Stimulated activated CD4-positive, alpha-beta T cell treated with anti-CD3 and anti-CD28 coated beads, Interleukin-2, amount 100 ng/mL, for 24 hours (primary cell): Measurements from ENCODE around the gene HHIPL1.

Experiments
- DNase-seq, 2 donors: peaks; one replicate each; pipeline ENCODE4 v3.0.0-alpha.2; 2020

HHIPL1 gene

DNA sequence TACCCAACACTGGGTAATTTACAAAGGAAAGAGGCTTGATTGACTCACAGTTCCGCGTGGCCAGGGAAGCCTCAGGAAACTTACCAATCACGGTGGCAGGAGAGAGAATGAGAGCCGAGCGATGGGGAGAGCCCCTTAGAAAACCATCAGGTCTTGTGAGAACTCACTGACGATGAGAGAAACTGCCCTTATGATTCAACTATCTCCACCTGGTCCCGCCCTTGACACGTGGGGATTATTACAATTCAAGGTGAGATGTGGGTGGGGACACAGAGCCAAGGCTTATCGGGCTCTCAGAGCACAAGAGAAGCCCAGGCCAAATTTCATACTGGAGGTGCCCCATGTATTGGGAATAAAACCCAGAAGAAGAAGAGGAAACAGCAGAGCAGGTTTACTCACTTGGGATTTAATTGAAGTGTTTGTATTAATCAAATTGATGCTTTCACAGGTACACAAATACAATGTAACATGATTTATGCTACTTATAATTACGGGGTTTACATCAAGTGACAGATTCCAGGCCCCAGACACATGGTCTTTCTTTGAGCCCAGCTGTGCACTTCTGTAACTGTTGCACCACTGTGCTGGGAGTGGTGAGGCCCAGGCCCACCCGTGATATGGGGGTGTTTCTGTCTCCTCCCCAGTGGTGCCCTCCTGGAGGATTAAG, 32.7 kb upstream of the HHIPL1 start:
- no peak for DNase-seq

DNA sequence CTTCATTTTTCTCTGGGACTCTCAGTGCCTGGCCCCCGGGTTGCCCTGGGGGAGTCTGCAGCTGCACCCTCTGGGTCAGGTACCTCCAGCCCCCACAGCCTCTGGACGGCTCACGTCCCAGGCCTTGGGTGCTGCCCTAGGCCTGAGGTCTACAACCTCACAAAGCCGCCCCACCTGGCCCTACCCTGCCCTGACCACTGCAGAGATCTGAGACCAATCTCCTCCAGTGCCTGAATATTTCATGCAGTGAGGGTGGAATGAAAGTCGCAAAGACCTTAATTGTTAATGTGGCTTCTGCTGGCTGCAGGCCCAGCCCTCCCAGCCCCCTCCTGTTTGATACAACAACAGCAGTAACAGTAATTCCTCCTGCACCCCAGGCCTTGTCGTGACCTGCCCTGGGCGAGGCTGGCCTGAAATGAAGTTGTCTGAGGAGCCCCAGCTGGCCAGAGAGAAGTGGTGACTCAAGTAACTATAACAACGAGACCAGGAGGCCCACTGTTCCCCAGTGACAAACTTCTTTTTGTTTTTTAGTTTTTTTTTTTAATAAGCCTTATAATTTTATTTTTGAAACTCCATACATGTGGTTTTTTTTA, 32.1 kb upstream of the HHIPL1 start:
- DNase-seq = no peak

DNA sequence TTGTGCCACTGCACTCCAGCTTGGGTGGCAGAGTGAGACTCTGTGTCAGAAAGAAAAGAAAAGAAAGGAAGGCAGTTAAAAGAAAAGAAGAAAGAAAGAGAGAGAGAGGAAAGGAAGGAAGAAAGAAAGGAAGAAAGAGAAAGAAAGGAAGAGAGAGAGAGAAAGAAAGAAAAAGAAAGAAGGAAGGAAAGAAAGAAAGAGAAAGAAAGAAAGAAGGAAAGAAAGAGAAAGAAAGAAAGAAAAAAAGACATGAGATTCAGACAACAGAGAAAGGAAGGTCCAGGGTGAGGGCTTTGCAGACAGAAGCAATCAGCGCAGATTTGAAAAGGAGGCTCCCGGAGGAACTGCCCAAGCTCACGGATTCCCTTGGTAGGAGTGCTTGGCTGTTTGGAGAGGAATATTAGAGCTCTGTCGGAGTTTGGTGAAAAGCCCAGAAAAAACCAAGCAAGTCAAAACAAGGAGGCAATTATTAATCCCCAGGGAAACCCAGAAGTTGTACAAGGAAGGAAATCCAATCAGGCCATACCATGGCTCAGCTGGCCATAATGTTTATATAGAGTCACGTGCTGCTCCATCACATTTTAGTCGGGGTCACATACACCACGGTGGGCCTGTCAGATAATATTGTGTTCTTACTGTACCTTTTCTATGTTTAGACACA, 29.3 kb upstream of the HHIPL1 start:
- no peak for DNase-seq

DNA sequence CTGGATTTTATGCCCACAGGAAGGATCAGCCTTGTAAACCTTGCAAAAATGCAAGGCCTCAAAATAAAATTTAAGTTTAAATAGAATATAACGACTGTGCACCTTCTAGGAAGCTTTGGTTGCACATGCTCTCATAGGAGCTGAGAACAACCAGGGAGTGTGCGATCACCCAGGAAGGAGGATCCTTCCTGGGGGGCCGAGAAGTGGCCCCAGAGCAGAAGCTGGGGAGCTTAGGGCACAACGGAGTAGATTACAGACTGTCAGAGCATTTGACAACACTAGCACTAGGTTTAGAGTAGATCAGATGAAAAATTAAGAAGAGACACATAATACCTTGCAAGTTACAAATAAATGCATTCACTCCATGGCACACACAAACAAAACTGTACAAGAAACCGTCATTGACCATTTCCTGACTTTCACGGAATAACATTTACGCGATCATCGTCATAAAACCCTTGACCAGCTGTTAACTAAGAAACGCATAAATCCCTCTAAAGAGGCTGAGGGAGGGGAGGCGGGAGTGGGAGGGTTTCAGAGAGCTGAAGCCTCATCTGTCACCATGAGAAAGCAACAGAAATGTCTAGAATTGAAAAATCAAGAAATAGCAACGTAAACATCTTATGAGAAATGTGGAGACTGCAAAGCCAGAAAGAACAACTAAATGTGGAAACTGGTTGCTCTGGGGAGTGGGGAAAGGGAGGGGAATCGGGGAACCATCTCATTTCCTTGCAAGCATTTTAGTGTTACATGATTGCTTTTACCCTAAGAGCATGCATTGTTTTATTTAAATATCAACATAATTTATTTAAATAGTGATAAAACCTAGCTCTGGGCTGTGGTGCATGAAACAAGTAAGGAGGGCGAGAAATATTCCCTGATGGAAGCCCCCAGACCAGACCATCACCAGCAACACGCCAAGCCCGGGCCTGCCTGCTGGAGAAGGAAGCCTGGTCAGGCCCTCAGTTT, 27.8 kb upstream of the HHIPL1 start:
- no peak for DNase-seq

DNA sequence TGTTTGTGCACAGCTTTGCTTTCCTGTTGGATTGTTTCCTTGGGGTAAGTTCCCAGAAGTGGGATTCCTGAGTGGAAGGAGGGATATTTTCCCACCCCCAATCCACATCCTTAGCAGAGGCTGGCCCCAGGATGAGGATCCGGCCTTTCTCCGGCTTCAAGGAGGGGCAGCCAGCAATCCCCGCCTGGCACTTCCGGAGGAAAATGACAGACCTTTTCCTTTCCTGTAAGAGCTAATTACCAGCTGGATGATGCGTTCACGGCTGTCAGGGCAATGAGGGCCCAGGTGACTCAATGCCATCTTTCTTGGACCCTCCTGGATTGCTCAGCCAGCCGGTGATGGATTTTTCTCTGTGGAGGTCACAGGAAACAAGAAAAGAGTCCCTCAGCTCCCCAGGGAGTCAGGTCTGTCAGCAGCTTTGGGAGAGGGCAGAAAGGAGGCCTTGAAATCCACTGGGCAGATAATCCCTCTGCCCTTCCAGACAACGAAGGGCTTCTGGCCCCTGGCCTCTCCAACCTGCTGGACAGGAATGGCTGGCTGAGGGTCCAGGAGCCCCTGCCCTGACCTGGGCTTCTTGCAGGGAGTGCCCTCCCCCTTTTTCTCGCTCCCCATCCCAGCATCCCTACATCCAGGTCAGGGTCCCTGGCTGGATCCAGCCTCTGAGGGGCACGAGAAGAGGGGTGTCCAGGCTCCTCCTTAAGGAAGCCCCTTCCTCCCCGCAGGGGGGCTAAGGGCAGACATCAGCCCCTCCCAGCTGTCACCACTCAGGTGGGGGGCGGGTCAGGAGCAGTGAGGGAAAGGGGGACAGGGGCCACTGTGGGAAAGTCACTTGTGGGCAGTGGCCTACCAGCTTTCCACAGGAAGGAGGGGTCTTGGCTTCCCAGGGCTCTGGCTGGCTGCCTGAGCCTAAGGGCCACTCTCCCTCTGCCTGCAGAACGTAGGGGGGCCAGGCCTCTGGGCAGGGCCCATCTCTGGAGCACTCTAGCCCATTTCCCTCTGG, 24.8 kb upstream of the HHIPL1 start:
- DNase-seq = no peak

DNA sequence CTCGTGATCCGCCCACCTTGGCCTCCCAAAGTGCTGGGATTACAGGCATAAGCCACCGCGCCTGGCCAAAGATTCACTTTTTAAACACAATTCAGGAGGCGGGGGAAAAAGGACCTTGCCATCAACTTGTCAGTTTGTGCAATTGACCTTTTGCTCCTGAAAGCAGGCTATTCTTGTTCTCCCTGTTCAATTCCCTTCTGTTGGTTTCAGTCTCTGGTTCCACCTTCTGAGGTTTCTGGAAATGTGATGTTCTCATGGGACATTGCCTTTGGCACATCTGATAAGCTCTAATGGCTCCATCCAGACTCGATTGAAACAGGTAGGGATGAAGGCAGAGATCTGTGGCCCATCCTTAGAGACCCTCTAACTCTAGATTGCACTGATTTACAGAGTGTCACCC, 23.0 kb upstream of the HHIPL1 start:
- DNase-seq = no peak

DNA sequence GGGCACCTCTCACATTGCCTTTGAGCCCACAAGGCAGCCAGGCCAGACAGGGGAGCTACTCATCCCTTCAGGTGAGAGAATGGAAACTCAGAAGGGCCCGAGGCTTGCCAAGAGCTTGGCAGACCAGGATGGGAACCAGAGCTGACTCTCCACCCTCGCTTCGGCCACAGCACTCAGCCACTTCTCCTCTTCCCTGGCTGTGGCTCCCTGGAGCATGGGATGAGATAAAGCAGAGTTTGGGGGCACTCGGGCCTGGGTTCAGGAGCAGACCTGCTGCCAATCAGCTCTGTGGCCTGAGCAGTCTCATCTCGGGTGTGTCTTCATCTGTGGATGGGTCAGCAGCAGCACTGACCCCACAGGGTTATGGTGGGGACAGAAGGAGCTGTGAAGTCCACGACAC, 20.9 kb upstream of the HHIPL1 start:
- no peak for DNase-seq

DNA sequence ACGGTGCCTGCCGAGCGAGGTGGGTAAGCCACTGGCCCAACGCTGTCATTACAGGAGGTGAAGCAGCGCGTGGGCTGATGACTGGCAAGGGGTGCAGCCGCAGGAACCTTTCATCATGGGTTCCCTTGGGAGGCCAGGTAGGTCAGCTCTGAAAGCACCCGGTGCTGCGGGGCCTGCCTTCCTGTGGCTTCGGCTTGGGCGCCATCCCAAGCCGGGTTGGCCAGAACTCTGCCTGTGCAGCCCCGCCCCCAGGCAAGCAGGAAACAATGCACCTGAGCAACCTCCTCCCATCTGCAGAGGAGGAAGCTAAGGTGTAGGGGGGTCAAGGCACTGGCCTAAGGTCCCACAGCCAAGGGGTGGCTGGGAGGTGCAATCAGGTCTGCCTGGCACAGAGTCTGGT, 20.0 kb upstream of the HHIPL1 start:
- DNase-seq = no peak

DNA sequence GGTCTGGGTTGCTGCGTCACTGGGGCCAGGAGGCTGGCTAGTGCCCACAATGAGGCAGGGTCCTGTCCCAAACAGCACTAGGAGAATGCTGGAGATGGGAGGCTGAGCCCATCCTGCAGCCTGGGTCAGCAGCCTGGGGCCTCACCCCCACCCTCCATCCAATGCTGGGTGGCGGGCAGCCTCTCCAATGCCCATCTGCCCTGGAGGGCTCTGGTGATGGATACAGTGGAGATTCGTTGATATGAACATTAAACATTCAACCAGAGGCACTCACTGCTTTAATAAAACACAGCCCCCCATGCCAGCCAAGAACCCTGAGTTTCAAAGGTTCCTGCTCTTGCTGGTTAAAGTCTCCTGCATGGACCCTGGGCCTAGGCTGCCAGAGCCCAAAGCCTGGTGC, 19.5 kb upstream of the HHIPL1 start:
- DNase-seq = no peak

DNA sequence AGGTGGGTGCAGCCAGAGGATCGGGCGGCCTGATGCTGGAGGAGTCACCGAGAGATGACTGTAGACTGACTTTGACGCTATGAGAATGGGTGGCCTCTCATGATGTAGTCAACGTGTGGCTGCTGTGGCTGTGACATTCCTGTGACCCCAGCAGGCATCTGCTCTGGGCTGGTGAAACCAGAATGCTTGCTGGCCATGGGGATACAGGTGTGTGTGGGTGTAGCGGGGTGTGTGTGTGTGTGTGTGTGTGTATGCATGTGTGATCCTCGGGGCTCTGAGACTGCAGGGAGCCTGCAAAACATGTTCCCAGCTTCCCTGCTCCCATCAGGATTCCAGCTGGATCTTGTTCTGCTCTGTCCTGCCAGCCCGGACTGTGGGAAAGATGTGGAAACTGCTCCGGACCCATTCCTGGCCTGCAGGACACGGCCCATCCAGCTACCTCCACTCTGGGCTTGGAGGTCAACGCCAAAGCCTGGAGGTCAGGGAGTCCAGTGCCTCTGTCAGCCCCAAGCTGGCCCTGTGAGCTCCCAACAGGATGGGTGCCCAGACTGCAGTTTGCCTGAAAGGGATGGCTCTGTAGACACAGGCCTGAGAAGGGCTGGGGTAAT, 18.8 kb upstream of the HHIPL1 start:
- no peak for DNase-seq

DNA sequence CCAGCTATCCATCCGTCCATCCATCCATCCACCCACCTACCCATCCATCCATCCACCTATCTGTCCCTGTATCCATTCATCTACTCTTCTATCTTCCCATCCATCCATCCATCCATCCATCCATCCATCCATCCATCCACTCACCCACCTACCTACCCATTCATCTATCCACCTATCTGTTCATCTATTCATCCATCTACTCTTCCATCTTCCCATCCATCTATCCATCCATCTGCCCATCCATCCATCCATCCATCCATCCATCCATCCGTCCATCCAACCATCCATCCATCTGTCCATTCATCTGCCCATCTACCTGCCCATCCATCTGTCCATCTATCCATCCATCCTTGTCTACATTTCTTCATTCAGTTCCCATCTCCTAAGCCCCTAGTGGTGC, 17.8 kb upstream of the HHIPL1 start:
- DNase-seq = no peak

DNA sequence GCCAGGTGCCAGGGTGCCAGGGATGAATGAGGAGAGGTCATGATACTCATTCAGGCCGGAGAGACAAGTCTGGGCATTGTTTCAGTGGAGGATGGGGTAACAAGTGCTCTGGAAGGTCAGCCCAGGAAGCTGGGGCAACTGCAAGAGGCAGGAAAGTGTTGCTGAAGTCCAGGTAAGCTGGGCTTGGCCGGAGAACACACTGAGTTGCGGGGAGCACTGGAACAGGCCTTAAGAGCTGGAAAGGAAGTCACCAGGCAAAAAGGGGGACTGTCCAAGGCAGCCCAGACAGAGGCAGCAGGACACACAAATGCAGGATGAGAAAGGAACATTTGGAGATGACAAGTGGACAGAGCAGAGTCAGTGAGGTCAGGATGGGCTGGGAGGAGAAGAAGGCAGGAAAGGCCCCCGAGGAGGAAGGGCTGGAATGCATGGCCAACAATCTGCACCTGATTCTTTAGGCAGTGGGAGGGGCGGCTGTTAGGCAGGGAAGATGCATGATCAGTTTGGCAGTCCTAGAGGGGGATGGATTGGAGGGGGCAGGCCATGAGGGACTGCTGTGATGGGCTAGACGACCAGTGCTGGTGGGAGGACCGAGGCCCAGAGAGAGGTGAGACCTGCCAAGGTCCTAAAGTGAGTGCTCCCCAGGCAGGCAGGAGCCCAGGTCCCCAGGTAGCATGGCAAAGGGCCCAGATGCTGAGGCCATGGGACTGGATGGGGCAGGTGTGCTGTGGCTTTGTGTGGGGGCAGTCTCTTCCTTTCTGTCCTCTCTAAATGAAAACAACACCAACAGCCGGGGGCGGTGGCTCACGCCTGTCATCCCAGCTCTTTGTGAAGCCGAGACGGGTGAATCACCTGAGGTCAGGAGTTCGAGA, 17.2 kb upstream of the HHIPL1 start:
- DNase-seq = no peak

DNA sequence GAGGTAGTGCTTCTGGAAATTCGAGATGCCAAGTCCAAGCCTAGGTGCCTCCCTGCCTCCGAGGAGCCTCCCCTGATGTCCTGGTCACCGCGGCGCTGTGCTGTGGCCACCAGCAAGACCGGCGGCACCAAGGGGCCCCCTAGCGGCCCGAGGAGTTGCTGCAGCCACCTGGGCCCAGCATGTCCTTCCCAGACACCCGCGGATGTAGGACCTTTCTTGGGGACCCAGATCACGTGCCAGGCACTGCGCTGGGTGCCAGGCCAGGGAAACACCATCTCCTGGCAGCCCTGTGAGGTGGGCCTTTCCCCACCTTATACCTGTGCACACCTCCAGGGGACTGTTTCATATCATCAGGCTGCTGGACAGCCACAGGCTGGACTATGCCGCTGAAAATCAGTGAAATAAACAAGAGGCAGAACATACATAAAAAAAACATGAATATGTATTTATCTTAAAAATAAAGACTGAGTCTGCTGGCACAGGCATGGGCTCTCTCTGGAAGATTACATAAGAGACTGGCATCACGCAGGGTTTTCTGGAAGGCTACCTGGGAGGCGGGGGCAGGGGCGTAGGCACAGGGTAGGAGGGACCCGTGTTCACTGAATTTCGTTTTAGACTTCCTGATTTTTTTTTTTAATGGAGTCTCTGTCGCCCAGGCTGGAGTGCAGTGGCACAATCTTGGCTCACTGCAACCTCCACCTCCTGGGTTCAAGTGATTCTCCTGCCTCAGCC, 15.9 kb upstream of the HHIPL1 start:
- DNase-seq = peak; percentile 68 to 74

DNA sequence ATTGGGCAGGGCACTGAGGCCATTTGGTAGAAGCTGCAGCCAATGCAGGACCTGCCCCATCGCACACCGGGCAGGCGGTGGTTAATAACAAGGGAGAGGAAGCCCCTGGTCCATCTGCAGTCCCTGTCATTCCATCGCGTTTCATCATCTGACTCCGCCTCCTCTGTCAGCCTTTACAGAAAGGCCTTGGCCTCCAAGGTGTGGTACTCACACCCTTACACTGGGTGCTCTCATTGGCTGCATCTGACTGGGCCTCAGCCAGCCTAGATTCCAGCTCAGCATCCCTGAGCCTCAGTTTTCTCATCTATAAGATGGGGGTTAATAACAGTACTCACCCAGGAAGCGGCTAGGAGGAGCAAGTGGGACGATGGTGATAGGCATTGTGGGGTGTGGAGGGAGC, 14.7 kb upstream of the HHIPL1 start:
- no peak for DNase-seq

DNA sequence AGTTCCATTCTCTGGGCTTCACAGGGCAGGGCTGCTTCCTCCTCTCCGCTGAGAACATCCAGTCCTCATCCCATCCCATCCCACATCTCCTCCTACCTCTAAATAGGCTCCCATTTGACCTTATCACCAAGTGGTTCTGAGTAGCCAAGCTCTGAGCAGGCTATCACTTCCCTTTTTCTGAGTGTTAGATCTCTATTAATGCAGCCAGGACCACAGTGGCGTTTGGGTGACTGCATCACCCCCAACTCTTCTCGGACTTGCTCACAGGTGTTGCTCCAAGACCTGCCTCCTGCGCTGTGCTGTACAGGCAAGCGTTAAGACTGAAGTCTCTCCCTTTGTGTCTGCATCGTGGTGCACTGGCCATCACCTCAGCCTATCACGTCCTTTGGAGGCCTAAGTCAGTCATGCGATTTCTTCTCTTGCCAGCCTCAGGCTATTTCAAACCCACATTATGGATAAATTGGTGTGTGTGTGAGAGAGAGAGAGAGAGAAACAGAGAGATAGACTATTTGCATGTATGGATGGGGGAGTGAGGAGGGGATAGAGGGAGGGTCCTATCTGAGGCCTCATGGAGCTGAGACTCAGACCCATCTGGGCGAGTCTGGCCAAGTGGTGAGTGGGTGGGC, 12.4 kb upstream of the HHIPL1 start:
- no peak for DNase-seq

DNA sequence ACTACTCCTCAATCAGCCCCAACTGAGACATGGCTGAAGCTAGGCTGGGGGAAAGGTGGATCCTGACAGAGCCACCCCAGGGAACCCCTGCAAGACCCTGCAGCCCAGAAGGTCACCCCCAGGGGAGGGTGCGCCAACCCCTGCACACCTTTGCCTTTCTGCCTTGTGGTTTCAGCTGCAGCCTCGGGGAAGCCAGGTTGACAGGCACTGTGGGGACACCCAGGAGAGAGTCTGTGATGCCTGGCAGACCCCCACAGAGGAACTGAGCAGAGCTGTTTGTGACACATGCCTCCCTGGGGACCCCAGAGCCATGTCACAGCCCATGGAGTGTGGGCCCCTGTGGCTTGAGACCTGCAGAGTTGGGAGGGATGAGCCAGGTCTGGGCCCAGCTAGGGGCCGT, 11.8 kb upstream of the HHIPL1 start:
- no peak for DNase-seq

DNA sequence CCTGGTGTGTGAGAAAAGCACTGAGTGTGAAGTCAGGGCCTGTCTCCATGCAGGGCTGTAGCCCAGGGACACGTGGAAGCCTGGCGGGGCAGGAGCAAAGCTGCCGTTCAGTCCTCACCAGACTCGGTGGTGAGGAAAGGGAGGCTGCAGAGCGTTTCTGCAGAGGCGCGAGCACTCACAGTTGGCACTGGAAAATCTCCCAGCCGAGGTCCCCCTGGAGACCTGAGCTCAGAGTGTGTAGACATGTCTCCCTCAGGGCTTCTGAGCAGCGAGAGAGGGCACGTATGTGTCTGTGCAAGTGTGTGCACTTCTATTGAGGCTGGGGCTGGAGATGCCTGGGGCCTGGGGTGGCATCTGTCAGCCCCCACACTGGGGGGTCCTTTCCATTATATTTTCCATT, 11.0 kb upstream of the HHIPL1 start:
- no peak for DNase-seq

DNA sequence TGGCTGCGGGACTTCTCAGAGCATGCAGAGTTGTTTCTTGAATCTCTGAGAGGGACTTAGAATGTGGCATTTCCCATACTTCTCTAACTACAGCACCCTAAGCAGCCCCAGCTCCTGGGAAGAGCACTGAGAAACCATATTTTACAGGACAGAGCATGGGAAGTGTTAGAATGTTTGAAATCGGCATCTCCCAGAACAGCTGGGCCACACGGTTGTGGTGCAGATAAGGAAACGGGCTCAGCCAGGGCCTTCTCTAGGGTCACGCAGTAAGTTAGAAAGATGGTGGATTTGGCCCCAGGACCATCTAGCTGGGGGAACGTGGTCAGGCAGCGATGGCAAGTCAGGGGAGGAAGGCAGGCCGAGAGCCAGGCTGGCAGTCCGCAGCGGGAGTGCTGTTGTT, 10.5 kb upstream of the HHIPL1 start:
- no peak for DNase-seq

DNA sequence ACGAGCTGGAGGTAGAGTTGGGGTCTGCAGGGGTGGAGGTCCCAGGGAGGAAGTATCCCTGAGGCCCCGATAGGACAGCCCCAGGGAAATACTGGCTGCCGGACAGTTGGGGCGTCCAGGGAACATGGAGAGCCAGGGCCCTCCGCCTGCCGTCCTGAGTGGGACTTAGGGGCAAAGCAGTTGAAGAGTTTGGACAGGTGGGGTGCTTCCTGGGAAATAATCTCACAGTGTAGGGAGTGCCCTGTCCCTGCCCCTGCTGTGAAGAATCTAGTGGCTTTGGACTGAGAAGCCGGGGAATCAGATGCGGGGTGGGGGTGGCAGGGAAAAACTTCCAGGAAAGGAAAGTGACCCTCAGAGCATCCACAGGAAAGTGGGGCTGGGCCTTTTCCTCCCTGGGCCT, 9.8 kb upstream of the HHIPL1 start:
- DNase-seq = no peak

DNA sequence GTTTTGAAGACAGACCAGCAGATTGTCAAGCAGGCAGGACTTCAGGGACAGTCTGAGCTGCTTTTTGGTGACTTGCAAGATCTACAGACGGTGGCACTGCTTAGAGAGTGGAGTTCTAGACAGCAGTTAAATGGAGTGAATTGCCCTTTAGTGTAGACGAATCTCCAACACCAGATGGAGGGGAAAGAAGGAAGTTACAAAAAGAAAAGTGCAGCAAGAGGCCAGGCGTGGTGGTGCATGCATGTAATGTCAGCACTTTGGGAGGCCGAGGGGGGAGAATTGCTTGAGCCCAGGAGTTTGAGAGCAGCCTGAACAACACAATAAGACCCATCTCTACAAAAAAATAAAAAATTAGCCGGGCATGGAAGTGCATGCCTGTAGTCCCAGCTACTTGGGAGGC, 8.4 kb upstream of the HHIPL1 start:
- no peak for DNase-seq
